Erythroblast (primary cell): ENCODE measurements around the gene CSMD2.

Experiments used
- GATA1 ChIP-seq: IDR thresholded peaks from 2 replicates; pipeline ENCODE4 v1.6.1; 2011; ENCODE audit warnings: low read depth, mild to moderate bottlenecking, control low read depth, low read length, moderate library complexity
- POLR2A ChIP-seq: IDR thresholded peaks from 2 replicates; pipeline ENCODE4 v1.6.1; 2011; ENCODE audit warnings: mild to moderate bottlenecking, low read length

DNA sequence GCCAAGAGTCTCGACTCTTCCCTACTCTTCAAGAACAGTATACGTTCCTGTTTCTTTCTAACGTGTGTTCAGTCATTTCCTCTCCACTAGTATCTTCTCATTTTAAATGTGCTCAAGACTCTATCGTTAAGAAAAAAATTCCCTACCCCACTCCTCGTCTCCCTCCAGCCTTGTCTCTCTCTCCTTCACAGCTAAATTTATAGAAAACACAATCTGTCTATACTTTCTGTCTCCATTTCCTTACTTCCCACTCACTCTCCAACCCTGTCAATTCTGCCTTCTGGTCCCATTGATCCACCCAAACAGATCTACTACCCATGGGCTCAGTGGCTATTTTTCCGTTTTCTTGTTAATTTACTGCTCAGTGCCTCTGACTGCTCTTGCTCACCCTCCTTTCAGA lies 75.3 kb downstream of the CSMD2 start:
- TF ChIP-seq POLR2A (no peak), GATA1 (no peak)
